ENCODE data around the gene TMEM184C.

The TMEM184C gene

GRCh38 chr4:147599206-147599605 lies 18.0 kb upstream of the TMEM184C start:
- in situ Hi-C loops (cut with HindIII; ENCODE audit: low sequenced_read_pairs) = no loop called here

DNA sequence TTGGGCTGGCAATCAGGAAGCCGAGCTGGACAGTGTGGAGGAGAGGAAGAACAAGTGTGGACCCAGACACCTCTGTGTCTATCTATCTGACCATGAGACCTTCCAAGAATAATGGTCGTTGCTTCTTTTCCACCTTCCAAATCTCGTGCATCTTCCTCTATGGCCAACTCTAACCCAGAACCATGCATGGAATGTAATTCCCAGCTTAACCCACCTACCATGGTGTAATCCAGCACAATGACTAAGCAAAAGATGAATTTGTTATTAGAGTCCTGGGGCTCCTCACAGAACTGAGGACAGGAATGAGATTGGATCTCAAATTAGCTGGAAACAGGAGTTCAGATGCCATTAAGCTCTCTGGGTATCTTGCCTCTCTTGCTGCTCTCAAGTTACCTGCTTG lies 17.4 kb upstream of the TMEM184C start:
- in situ Hi-C loops (cut with HindIII; ENCODE audit: low sequenced_read_pairs) = no loop called here

DNA sequence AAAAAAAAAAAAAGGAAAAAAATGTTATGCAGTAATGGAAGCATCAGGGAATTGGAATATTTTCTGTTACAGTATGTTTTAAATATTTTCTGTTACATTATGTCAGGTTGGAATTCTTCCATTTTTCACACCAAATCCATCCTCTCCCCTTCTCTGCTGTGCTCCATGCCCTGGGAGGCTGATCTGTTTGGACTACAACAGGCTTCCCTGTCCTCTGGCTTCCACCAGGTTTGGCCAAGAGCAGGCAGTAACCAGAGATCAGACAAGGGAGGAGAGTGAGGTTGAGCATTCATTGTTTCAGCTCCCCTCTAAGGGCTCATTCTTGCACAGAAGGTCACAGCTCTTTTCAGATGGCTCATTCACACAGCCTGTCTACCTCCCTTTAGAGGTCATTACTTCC lies 11.7 kb upstream of the TMEM184C start:
- in situ Hi-C loops (cut with HindIII; ENCODE audit: low sequenced_read_pairs) = no loop called here

DNA sequence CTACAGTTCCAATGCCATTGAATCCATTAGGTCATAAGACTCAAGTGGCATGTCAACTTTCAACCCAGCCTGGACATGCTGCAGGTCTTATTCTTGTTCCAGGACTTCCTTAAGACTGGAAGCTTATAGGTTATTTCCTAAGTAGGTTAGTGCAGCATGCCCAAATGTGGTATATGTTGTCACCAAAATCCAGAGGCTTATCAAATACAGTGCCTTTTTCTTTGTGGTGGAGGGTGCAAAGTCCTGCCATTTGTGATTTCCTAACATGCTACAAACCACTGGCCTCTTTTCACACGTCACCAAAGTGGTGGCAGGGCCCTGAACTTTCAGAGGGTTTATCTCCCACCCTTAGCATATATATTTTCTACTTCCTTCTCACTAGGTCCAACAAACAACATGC lies 9.7 kb upstream of the TMEM184C start:
- in situ Hi-C loops (cut with HindIII; ENCODE audit: low sequenced_read_pairs) = no loop called here

- in situ Hi-C loops (cut with HindIII; ENCODE audit: low sequenced_read_pairs) = no loop called here
These were observed 6.5 kb upstream of the TMEM184C start for GRCh38 chr4:147610686-147611085.

DNA sequence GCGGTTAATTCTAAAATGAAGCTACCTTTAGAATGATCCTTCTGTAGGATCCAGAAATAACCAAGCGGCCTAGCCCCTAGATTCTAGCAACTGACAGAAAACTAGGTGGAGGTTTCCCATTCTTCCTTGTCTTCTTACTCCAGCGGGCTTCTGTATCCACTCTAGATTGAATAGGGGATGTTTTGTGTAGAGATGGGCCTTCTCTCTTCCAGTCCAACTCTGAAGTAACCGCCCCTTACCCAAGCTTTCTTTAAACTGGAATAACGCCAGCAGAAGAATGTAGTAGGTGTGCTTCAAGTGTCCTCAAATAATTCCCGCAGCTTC lies 386 bp upstream of the TMEM184C start:
- in situ Hi-C loops (cut with HindIII; ENCODE audit: low sequenced_read_pairs) = no loop called here

DNA sequence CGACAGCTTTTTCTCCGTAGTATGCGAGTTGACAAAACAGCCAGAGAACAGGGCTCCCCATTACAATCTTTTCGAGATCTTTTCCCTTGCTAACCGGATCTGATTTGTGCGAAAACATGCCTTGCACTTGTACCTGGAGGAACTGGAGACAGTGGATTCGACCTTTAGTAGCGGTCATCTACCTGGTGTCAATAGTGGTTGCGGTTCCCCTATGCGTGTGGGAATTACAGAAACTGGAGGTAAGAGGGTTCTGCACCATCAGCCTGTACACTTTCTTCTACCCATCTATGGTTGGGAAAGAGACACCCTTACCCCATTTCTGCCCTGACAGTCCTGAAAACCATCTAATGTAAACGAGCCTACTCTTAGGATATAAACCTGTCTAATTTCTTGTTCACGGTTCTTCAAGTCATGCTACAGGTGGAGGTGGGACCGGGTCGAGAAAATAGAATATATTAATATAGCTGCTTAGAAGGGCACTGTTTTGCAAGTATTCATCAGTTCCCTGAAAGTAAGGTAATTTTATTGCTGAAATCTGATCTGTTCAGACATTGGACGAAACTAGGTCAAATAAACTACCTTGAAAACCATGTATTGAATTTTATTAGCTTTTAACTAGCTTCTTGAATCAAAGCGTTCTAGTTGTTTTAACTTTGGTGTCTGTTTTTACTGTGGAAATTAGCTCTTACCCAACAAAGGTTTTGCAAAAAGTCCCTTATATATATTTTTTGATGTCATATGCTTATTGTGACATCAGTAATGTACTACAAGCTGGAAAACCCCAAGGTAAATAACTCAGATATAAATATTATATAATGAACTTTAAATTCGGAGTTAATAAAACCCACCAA lies 869 bp downstream of the TMEM184C start:
- in situ Hi-C loops (cut with HindIII; ENCODE audit: low sequenced_read_pairs) = no loop called here

DNA sequence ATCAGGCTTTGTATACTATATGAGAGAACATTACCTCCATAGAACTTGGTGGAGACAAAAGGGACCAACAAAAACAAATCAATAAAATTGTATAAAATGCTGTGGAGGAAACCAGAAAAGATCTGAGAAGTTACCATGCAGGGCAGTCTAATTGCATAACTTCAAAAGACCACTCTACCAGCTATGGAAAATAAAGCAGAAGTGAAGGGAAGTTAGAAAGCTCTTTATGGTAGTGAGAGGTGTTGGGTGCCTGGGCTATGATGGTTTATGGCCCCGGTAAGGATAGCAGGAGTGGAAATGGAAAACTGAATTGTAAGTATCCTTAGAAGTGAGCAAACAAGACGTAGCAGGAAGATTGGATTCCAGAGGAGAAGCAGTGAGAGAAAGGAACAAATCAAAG lies 3.1 kb downstream of the TMEM184C start:
- in situ Hi-C loops (cut with HindIII; ENCODE audit: low sequenced_read_pairs) = no loop called here

- in situ Hi-C loops (cut with HindIII; ENCODE audit: low sequenced_read_pairs) = no loop called here
These were observed 8.5 kb downstream of the TMEM184C start for GRCh38 chr4:147625733-147626132.

GRCh38 chr4:147626903-147627302 lies 9.7 kb downstream of the TMEM184C start:
- in situ Hi-C loops (cut with HindIII; ENCODE audit: low sequenced_read_pairs) = no loop called here

DNA sequence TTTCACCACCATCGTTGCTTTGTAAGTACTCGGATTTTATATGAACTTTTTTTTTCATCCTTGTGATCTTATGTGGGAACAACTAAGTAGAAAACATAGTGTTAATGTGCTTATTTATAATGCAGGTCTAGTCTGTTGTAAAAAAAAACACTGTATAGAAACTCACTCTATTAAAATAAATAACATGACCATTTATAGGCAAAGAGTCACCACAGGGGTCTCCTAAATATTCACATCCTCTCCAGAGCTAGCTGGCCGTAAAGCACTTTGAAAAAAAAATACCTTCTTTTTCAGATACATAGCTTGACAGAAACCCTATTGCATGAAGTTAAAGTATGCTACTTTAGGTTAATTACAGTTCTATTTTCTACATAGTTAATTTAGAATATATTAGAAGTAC lies 11.2 kb downstream of the TMEM184C start:
- in situ Hi-C loops (cut with HindIII; ENCODE audit: low sequenced_read_pairs) = no loop called here

- in situ Hi-C loops (cut with HindIII; ENCODE audit: low sequenced_read_pairs) = no loop called here
These were observed 12.9 kb downstream of the TMEM184C start for GRCh38 chr4:147629783-147630730.

GRCh38 chr4:147633113-147633512 lies 15.9 kb downstream of the TMEM184C start:
- in situ Hi-C loops (cut with HindIII; ENCODE audit: low sequenced_read_pairs) = no loop called here

DNA sequence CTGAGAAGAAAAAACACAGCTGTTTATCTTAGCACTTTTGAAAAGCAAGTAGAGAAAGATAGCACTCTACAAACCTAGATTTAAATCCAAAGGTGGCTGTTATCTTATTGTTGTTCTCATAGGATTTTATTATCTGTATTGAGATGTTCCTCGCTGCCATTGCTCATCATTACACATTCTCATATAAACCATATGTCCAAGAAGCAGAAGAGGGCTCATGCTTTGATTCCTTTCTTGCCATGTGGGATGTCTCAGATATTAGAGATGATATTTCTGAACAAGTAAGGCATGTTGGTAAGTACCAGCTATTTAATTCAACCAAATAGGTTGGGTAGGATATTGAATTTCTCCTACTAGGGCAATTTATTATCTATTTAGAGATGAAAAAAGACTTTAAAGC lies 16.4 kb downstream of the TMEM184C start:
- in situ Hi-C loops (cut with HindIII; ENCODE audit: low sequenced_read_pairs) = no loop called here

DNA sequence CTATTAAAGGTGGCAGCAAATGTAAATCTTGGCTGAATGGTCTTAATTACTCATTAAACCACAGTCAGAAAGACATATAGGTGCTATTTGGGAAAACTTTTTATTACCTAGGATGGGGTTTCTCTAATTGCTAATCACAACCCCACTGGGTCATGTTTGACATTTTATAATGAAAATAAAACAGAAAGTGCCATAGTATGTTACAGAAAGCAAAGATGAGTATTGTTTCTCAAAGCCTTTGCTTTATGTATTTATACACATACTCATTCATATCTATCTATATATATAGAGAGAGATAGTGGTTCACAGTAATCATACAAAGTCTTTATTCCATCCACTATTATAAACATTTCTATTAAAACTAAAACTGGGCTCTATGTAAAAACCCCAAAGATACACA lies 18.2 kb downstream of the TMEM184C start:
- in situ Hi-C loops (cut with HindIII; ENCODE audit: low sequenced_read_pairs) = no loop called here

- in situ Hi-C loops (cut with HindIII; ENCODE audit: low sequenced_read_pairs) = no loop called here
These were observed 21.2 kb downstream of the TMEM184C start for GRCh38 chr4:147638365-147638764.

GRCh38 chr4:147638942-147639341 lies 21.7 kb downstream of the TMEM184C start:
- in situ Hi-C loops (cut with HindIII; ENCODE audit: low sequenced_read_pairs) = no loop called here

- in situ Hi-C loops (cut with HindIII; ENCODE audit: low sequenced_read_pairs) = no loop called here
These were observed 22.2 kb downstream of the TMEM184C start for GRCh38 chr4:147639388-147639787.

GRCh38 chr4:147640331-147640730 lies 23.1 kb downstream of the TMEM184C start:
- in situ Hi-C loops (cut with HindIII; ENCODE audit: low sequenced_read_pairs) = no loop called here

DNA sequence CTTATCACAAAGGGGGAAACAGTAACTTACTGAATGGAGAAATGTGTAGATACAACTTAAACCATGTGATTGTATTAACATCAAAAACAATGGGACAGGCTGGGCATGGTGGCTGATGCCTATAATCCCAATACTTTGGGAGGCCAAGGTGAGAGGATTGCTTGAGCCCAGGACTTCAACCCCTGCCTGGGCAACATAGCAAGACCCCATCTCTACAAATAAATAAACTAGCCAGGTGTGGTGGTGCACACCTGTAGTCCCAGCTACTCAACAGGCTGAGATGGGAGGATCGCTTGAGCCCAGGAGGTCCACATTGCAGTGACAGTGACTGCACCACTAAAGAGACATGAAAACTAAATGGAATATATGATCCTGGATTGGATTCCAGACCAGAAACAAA lies 26.4 kb downstream of the TMEM184C start:
- in situ Hi-C loops (cut with HindIII; ENCODE audit: low sequenced_read_pairs) = no loop called here

DNA sequence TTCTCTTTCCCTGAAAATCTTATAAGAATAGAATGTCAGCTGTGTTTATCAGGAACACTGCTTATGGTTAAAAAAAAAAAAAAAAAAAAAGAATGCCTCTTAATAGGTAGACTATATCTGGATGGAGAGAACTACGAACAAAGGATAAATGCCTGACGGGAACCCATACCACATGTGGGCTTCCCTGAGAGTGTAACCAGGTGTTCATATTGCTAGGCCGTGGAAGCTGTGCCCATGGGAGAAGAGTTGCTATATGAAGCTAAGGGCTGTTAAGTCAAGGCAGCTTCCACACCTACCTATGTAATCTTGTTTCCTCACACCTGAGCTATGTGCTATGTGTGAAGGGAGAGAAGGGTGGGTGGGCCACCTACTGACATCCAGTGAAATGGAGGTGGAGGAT lies 27.3 kb downstream of the TMEM184C start:
- in situ Hi-C loops (cut with HindIII; ENCODE audit: low sequenced_read_pairs) = no loop called here

- in situ Hi-C loops (cut with HindIII; ENCODE audit: low sequenced_read_pairs) = no loop called here
These were observed 27.9 kb downstream of the TMEM184C start for GRCh38 chr4:147645099-147645498.

Measured in endothelial cell of hepatic sinusoid (primary cell).